Kidney tubule cell (primary cell): Measurements from ENCODE around the gene SNTA1.
"Not testable (repeated sequence)": the region's sequence is repeated elsewhere in the genome, so short reads cannot be mapped to it uniquely, and the experiment has no call there.

Experiments used
- DNase-seq: peaks from one replicate; pipeline ENCODE4 v3.0.0-alpha.2; 2018; ENCODE audit warnings: low spot score

Gene SNTA1

DNA sequence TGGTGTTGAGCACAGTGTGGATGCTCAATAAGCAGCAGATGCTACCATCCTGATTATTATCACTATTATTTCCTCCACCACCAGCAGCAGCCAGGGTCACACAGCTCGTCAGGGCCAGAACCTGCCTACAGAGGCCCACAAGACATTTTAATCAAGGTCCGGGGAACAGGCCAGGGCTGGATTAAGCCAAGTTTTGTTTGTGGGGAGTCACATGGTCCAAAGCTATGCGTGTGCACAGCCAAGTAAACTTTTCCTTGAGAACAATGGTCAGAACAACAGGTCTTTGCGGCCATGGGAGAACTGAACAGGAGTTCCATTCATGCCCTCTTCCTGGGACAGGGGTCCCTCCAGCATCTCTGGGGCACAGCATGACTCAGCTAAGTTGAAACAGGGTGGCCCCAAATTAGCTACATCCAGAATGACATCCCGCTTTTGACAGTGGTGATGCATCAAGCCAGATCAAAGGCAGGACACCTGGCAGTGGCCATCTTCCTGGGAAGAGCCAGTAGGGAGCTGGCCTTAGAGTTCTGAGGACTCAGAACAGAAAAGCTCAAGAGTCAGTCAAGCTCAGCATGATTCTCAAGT, 11.7 kb downstream of the SNTA1 start:
- DNase-seq, result no peak

- not testable (repeated sequence) for DNase-seq
Observed at GRCh38 chr20:33423875-33424274, 19.7 kb downstream of the SNTA1 start.

DNA sequence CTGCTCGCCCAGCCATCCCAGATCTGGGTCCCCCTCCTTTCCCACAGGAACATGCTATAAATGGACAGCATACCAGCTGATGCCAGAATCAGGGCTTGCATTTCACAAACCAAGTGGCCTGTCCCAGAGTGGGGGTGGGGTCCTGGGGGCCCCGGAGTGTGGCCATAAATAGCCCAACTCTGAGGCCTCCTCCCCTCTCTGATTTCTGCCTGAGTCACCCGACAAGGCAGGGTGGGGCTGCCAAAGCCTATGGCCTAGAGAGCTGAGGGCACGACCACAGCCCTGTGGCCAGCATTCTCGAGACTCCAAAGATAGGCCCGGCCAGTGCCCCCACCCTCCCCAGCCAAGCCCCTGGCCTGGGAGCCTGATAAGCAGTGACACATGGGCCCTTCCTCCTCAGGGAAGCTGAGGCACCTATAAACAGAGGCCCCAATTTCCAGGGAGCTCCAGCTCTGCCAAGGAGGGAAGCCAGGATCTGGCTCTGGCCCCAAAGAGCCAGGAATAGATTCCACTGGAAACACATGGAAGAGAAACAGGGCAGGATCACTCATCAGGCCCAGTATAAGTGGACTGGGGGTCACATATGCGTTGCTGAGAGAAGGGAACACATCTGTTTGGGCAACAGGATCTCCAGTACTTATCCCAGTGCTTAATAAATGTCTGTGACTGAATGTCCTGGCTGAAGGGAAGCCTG, 20.3 kb downstream of the SNTA1 start:
- DNase-seq, result peak; percentile 48

DNA sequence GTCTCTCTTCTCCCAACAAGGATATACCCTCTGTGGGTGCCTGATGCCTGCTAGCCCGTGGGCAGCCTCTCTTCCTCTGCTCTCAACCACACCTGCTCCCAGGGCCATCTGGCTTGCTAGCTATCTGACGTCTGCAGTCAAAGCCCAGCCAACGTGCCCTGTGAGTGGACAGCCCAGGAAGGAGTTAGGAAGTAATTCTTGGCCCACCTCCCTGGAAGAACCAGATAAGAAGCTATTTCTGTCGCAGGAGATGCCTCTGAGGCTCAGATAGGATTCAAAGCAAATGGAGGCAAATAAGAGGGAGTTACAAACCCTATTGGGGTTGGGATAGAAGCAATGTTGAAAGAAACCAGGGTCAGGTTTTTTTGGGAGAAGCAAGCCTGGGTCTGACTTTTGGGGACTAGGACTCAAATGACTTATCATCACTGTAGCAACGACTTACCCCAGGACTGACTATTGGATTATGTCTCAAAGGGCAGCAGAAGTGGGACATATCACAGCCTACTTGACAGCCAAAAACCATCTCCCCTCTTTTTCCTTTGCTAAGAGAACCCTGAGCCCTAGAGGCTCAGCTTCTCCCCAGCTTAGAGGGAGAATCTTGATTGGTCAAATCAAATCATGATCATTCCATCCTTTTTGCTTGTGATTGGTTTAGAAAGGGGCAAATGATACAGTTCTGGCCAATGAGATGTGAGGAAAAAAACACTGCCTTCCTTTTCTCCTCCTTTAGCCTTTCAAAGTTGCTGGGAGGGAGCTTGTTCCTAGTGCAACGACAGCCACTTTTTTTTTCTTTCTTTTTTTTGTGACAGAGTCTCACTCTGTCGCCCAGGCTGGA, 24.2 kb downstream of the SNTA1 start:
- no peak for DNase-seq

DNA sequence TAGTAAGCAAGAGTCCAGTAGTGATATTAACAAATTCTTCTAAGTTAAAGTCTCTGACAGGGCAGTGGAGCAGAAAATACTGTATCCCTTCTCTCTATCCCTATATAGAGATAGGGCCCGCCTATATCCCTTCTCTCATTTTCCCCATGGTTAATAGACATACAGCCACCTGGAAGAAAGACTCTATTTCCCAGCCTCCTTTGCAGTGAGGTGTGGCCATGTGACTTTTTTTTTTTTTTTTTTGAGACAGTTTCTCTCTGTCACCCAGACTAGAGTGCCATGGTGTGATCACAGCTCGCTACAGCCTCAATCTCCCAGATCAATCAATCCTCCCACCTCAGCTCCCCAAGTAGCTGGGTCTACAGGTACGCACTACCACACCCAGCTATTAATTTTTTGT, 25.5 kb downstream of the SNTA1 start:
- no peak for DNase-seq

GRCh38 chr20:33415948-33416347, 27.6 kb downstream of the SNTA1 start:
- peak; percentile 30 for DNase-seq

GRCh38 chr20:33412484-33412838, 31.1 kb downstream of the SNTA1 start:
- no peak for DNase-seq

- DNase-seq, result no peak
Observed at GRCh38 chr20:33411711-33412483, 31.7 kb downstream of the SNTA1 start.

DNA sequence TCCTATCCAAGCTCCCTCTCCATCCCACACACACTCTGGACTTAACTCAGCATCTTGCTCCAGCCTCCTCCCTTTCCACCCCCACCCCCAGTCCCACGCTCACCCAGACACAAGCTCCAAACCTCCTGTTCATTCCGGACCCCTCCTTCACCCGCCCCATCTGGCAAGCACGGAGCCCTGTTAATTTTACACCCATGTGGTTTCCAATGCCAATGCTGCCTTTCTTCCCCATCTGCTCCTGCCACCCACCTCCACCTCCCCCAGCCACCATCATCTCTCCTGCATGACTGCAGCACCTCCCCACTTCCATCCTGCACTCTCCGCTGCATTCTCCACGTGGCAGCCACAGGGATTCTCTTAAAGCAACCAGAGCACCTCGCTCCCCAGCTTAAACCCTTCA, 32.3 kb downstream of the SNTA1 start:
- DNase-seq, result no peak

- DNase-seq, result no peak
Observed at GRCh38 chr20:33410081-33410742, 33.4 kb downstream of the SNTA1 start.

- no peak for DNase-seq
Observed at GRCh38 chr20:33408716-33409654, 34.6 kb downstream of the SNTA1 start.

DNA sequence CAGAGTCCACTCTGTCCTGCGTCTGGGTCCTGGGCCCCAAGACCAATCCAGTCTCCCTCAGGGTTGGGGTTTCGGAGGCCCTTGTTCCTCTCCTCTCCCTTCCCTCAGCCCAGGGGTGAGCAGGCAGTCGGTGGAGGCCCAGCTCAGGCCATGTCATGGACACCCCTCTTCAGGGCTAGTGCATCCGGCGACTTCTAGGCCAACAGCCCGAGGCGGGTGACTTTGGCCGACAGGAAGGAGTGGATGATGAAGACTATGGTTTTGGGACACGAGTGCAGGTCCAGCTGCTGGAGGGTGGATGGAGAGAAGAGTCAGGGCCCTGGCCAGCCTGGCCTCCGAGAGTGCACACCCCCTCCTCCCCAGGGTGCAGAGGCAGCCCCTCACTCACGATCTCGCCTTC, 35.2 kb downstream of the SNTA1 start:
- no peak for DNase-seq

DNA sequence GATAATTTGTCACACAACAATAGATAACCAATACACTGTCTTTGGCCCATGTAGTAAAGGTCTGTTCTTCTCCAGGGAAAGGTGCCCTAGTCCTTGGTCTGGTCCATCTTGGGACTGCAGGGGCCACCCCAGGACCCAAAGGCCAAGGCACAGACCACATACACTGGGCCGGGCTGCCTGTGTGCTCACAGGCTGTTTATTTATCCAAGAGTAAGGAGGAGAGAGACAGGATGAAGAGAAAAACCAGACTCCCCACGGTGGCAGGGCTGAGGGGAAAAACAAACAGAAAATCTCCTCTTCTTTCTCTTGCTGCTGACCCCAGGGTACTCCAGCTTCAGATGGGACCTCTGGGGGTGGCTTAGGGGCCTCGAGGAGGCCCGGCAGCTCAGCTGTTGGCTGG, 35.8 kb downstream of the SNTA1 start:
- no peak for DNase-seq

DNA sequence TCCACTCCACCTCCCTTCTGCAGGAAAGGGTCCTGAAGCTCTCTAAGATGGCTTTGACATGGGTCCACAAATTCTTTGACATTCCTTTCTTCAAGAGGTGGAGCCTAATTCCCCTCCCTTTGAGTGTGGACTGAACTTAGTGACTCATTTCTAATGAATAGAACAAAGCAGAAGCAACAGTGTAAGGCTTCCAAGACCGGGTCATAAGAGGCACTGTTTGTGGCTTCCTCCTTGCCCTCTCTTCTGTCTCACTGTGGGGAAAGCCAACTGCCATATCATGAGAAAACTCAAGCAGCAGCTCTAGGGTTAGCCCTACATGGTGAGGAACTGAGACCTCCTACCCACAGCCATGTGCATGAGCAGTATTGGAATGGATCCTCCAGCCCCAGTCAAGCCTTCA, 36.3 kb downstream of the SNTA1 start:
- peak; percentile 25 for DNase-seq

DNA sequence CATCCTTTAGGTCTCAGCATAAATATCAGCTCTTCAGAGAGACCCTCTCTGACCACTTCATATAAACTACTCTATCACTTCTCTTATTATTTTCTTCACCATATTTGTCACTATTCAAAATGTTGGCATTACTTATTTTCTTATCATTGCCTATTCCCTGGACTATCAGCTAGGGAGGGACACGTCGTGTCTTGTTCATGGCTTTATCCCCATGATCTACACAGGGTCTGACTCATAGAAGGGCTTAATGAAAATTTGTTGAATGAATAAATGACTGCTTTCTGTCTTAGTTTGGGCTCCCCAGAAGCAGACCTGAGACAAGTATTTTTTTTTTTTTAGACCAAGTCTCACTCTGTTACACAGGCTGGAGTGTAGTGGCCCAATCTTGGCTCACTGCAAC, 39.3 kb downstream of the SNTA1 start:
- DNase-seq, result no peak

DNA sequence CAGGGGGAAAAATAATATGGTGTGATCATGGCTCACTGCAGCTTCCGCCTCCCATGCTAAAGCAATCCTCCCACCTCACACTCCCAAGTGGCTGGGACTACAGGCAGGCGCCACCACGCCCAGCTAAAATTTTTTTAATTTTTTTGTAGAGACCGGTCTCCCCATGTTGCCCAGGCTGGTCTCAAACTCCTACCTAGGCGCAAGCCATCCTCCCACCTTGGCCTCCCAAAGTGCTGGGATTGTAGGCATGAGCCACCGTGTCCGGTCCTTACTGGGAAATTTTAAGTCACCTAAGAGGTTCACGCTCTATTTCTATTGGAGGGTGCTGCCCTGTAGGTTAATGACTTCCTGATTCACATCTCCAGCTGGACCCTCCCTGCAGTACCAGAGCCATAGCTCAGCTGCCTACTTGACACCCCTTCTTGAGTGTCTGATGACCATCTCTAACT, 41.6 kb downstream of the SNTA1 start:
- DNase-seq, result peak; percentile 21

GRCh38 chr20:33401184-33401920, 42.2 kb downstream of the SNTA1 start, which contains the start of gene CDK5RAP1:
Gene CDK5RAP1, minus strand, starts transcription at chr20:33401519. Its CDS starts 4,455 bp downstream, at chr20:33397064.
- DNase-seq, result peak; percentile 88

- DNase-seq, result peak; percentile 37
Observed at GRCh38 chr20:33400812-33401183, 42.8 kb downstream of the SNTA1 start.

- no peak for DNase-seq
Observed at GRCh38 chr20:33399924-33400323, 43.6 kb downstream of the SNTA1 start.

DNA sequence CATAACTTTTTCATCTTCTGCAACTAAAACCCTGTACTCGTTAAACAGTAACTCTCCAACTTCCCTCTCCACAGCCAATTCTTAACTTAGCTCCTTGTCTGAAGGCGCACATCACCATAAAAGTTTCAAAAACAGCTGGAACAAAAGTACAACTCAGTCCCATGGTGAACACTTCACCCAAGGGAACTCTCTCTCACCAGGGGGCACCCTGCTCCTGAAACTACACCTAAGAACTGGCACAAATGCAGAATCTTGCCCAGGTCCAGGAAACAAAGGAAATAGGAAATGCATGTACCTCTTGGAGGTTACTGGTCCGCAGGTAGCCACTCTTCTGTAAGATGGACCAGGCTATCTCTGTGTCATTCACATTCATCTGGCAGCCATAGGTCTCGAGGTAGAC, 48.8 kb downstream of the SNTA1 start:
- no peak for DNase-seq
